HG02884 (cell line): ENCODE results near the gene FFAR1.

Source experiments
- ATAC-seq: cut with Tn5 transposase; IDR thresholded peaks from one replicate; pipeline ENCODE4 v1.9.1; 2021; ENCODE audit warnings: mild to moderate bottlenecking, moderate library complexity; ENCODE audit not compliant: unreplicated experiment

The FFAR1 gene

DNA sequence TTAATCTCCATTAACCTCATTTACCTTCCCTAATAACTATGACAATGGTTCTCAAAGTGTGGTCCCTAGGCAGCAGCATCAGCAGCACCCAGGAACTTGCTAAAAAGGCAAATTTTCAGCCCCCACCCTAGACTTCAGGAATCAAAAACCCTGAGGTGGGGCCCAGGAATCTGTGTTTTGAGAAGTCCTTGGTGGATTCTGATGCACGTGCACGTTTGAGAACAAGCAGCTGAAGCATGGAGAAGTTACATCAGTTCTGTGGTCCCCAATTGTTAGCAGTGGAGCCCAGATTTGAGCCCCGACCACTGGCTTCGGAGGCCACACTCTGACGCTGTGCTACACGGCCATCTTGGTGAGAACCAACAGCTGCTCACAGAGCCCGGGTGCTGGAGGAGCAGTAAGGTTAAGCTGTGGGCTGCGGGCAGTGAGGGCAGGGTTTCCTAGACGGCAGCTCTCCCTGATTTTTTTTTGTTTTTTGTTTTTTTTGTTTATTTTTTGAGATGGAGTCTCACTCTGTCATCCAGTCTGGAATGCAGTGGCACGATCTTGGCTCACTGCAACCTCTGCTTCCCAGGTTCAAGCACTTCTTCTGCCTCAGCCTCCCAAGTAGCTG lies 32.7 kb upstream of the FFAR1 start:
- ATAC-seq, result no peak

DNA sequence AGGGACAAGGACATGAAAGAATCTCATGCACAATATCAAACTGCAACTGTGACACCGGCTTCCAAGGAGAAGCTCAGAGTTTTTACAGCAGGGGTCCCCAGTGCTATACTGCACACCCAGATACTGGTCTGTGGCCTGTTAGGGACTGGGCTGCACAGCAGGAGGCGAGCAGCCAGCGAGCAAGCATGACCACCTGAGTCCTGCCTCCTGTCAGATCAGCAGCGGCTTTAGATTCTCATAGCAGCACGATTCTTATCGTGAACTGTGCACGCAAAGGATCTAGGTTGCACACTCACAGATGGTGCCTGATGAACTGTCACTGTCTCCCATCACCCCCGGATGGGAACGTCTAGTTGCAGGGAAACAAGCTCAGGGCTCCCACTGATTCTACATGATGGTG lies 31.8 kb upstream of the FFAR1 start:
- ATAC-seq, result no peak

DNA sequence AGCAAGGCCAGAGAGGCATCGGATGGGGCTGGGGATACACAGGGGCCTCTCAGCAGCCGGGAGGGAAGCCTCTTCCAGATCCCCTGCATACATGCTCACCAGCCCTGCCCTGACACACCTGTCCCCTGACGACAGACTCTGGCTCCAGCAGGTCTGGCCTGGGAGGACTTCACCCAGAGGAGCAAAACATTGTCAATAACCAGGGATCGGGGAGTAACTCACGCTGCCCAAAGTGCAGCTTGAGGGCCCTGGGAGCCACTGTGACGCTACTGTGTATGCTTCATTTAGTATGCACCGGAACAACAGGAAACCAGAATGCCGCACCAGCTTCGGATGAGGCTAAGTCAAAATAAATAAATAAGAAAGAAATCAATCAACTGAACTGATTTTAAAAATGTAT lies 31.1 kb upstream of the FFAR1 start:
- no peak for ATAC-seq

DNA sequence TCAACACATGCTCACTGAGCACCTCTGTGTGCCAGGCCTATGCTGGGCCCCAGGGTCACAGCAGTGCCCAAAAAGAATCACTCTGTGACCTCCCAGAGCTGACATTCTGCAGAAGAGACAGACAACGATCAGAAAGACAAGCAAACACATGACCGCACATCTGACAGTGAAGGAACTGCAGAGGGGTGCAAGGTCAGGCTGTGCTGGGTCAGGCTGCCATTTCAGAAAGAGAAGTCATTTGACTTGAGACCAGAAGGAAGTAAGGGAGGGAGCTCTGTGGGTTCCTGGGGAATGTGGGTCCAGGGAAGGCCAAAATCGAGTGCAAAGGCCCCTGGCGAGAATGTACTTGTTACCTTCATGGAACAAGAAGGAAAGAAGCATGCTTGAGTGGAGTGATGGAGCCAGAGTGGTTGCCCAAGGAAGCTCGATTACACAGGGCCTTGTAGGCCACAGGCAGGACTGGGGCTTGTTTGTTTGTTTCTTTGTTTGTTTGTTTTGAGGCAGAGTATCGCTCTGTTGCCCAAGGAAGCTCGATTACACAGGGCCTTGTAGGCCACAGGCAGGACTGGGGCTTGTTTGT lies 30.1 kb upstream of the FFAR1 start:
- no peak for ATAC-seq

DNA sequence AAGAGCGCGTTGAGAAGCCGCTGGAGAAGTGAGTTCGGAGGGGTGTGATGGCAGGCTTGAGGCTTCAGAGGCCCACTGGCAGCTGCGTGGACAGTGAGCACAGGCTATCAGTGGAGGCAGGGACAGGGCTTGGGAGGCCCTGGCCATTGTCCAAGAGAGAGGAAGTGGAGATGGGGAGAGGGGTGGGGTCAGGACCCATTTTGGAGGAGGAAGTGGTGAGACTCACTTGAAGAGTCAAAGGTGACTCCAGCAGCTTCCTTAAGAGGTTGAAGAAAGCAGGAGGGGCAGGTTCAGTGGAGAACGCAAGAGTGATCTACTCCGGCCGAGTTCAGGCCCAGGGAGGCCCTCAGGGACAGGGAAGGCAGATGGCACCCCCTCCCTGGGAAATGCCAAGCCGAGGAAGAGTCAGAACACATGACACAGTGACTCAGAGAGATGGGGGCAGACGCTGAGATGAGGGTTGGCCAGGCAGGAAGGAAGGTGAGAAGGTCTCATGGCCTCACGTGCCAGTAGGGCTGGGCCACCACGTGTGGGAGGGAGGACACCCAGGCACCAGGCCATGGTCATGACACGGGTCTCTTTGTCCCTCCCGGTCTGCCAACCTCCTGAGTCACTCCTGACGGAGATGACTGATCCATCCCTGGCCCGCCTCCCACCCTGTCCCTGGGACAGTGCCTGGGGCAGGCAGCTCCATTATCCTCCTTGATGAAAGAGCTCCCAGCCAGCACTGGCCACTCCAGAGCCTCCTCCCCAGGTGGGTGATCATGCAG lies 28.8 kb upstream of the FFAR1 start:
- ATAC-seq, result no peak

DNA sequence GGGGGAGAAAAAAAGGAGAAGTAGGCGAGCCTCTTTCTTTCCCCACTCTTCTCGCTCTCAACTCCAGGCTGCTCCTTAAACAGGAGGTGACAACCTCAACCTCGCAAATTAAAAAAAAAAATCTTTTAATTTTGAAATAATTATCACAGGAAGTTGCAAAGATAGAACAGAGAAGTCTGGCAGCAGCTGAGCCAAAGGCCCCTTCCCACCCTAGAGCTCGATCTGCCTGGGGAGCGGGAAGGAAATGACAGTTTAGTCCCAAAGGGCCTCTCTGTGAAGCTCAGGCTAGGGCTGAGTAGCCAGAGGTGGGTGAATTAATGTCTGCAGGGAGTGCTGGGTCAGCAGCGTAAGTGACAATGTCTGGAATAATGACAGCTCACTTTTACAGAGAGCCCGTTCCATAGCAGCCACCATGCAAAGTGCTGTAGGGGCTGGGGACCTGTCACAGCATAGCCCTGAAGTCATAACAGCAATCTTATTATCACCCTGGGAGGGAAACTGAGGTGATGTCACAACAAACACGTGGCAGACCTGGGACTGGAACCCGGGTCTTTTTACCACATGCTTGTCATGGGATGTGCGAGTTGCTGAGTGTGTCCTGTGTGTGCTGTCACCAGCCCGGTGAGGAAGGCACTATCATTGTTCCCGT lies 27.5 kb upstream of the FFAR1 start:
- no peak for ATAC-seq

DNA sequence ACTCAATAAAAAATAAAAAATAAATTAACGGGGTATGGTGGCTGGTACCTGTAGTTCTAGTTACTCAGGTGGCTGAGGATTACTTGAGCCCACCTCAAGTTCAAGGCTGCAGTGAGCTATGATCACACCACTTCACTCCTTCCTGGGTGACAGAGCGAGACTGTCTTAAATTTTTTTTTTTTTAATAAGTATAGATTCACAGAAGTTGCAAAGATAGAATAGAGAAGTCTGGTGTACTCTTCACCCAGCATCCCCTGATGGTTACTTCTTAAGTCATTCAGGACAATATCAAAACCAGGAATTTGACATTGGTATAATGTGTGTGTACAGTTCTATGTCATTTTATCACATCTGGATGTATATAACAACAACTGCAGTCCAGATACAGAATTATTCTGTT lies 26.4 kb upstream of the FFAR1 start:
- ATAC-seq, result no peak

DNA sequence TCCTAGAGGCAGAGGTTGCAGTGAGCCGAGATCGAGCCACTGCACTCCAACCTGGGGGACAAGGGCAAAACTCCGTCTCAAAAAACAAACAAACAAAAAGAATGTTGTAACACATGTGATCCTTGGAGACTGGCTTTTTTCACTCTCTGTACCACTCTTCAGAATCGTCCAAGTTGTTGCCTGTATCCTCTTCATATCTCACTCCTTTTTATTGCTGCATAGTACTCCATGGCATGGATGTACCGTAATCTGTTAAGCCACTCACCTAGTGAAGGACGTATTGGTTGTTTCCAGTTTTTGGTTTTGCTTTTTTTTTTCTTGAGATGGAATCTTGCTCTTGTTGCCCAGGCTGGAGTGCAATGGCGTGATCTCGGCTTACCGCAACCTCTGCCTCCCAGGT lies 25.7 kb upstream of the FFAR1 start:
- no peak for ATAC-seq

DNA sequence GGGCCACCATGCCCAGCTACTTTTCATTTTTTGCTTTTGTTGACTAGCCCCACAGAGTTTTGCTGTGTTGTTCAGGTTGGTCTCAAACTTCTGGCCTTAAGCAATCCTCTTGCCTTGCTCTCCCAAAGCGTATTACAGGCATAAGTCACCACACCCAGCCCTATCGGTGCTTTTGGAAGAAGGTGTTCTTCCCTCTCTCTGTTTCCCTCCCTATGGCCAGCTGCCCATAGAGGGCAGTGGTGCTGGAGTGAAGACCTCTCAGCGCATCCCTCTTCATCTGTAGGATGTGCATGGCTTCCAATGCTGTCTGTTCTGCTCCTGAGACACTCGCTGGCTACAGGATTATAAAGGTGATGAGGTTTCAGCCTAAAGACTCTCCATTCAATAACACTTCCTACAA lies 20.1 kb upstream of the FFAR1 start:
- ATAC-seq, result no peak

DNA sequence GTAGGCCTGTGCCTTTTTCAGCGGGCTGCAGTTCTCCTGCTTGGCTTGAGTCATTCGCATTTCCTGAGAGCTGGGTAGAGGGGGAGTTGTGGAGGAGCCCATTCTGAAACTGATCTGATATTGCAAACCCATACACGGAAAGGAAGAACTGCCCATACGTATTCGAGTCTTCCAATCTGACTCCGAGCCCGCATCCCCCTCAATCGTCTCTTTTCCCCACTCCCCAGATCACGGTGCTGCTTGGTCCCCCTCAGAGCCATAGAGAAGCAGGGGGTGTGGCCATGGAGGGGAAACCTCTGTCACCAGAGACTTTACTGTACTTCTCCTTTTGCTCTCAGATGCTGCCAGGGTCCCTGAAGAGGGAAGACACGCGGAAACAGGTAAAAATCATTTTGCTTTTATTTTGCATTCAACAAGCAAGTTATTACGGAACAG lies 18.8 kb upstream of the FFAR1 start, which contains the start of gene CD22:
Gene CD22, plus strand, starts transcription at position 337 of the 435 bp plus-strand sequence. CDS start 2,854 bp downstream, outside the sequence.
- ATAC-seq, result no peak

DNA sequence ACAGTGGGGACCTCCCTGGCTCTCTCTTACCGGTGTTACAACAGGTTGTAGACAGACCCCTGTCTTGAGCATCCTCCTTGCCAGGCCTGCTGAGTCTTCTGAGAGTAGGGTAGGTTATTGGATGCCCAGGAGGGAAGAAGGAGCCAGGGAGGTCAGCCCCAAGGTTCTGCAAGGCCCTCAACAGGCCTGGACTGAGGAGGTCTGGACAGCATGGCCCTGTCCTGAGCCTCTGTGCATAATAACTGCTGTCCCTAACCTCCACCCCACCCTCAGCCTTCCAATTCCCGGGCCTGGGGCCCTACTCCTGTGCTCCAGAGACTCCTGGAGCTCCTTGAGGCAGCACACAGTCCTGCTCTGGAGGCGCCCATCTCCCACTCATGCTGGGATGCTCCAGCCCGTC lies 18.4 kb upstream of the FFAR1 start:
- no peak for ATAC-seq

DNA sequence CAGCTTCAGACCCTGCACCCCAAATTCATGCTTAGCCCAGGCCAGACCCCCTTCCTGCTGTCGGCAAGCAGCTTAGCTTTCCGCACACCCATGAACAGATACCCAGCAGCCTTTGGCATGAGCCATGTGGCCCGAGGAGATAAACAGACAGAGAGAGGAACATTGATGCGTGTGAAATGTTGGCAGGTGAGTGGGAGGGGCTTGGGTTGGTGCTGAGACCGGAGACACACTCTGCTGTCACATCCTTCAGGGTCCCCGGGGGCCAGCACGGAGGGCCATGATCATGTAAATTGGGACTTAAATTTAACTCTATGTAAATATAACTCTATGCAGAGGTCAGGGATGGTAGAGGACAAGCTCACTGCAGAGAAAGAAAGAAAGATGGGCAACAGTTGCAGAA lies 17.2 kb upstream of the FFAR1 start:
- peak; percentile 45 for ATAC-seq

DNA sequence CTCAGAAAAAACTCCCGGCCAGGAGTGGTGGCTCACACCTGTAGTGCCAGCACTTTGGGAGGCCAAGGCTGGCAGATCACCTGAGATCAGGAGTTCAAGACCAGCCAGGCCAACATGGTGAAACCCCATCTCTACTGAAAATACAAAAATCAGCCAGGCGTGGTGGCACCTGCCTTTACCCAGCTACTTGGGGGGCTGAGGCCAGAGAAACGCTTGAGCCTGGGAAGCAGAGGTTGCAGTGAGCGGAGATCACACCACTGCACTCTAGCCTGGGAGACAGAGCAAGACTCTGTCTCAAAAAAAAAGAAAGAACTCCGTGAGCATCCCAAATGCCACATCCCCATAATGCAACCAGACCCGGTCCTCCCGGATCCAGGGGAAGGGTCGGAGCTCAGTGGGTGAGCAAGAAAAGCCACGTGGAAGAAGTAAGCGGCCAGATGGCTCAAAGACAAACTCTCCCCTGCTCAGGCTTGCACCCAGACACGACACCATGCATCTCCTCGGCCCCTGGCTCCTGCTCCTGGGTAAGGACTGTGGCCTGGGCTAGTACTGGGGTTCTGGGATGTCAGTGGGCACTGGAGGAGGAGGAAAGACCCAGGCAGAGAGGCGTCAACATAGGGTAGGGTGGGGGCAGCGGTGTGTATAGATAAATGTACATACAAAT lies 16.0 kb upstream of the FFAR1 start:
- no peak for ATAC-seq

DNA sequence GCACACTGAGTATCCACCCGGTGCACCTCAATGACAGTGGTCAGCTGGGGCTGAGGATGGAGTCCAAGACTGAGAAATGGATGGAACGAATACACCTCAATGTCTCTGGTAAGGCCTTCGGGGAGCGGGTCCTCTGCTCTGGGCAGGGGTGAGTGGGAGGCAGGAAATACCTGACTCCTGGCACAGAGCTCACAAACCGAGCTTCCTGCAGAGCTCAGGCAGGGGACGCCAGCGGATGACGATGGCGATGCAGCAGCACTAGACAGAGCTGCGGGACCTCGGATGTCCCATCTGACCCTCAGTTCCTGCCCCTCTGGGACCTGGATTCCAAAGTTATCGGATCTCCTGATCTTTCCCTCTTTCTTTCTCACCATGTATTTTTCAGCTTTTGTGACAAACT lies 14.9 kb upstream of the FFAR1 start:
- ATAC-seq, result no peak

DNA sequence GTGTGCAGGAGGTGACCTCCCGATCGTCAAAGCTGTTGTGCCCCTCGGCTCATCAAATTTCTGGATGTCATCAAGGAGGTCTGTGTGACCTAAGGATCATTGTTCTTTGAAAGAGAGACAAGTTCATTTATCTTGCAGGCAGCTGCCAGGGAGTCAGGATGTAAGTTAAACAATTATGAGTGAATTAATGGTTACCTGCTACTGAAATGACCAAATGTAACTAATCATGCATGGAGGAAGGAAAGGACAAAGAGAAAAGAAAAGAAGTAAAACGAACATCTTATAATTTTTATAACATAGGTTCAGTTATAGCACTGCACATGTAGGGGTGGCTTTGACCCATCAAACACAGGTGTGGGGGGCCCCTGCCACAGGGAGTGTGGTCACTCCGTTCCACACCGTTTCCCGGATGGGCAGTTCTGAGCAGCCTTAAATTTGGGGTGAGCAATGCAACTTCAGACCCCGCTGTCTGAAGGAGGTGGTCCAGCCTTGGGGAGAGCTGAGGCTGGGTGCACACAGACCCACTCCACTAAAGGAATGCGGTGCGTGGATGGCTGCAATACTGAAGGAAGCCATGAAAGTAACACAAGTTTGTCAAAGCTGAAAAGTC lies 13.5 kb upstream of the FFAR1 start:
- no peak for ATAC-seq

DNA sequence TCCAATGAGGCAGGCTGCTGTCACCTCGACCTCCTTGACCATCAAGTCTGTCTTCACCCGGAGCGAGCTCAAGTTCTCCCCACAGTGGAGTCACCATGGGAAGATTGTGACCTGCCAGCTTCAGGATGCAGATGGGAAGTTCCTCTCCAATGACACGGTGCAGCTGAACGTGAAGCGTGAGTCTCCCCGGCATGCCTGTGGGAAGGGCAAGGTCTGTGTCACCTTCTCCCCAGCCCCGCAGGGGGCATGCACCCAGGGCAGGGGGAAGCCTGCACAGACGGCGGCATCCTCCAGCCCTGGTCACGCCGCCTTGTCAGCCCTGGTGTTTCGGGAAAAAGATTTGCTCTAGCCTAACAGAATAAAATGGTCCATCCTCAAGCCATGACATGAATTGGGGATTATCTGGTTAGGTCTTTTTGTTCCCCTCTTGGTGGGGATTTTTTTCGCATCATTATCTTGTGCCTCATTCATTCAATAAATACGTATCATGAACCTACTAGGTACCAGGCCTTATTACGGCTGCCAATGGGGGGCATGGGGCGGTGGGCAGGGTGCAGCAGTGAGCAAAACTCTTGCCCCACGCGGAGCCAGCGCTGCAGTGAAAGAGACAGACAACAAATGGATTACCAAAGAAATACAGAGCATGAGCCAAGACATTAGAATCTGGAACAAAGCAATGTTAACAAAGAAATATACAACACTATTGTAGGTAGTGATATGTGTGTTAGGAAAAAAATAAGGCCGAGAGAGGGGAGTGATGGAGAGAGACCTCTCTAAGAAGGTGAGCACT lies 11.3 kb upstream of the FFAR1 start:
- no peak for ATAC-seq

DNA sequence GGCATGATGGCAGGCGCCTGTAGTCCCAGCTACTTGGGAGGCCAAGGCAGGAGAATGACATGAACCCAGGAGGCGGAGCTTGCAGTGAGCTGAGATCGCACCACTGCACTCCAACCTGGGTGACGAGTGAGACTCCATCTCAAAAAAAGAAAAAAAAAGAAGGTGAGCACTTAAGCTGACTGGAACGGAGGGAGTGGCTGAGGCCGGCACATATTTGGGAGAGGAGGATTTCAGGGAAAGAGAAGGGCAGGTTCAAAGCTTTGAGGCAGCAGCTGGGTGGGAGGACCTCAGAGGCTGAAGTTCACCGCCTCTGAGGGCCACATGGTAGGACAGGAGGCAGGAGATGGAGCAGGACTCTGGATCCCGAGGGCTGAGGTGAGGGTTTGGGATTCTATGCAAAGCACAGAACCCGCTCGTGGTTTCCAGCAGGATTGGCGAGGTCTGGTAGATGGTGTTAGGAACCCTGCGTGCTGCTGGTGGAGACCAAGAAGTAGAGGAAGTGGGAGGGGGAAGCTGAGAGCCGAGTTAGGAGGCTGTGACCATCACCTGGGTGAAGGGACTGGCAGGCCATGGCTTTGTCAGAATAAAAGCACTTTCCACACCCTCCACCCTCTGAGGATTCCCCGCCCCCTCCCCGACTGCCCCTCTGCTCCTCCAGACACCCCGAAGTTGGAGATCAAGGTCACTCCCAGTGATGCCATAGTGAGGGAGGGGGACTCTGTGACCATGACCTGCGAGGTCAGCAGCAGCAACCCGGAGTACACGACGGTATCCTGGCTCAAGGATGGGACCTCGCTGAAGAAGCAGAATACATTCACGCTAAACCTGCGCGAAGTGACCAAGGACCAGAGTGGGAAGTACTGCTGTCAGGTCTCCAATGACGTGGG lies 10.4 kb upstream of the FFAR1 start:
- no peak for ATAC-seq

DNA sequence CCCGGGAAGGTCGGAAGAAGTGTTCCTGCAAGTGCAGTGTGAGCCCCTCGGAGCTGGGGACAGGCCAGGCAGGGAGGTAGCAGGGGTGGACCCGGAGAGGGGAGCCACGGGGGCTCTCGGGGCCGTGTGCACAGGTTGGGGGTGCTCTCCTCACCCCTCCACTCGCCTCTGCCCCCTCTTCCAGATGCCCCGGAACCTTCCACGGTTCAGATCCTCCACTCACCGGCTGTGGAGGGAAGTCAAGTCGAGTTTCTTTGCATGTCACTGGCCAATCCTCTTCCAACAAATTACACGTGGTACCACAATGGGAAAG lies 9.8 kb upstream of the FFAR1 start:
- ATAC-seq, result no peak

DNA sequence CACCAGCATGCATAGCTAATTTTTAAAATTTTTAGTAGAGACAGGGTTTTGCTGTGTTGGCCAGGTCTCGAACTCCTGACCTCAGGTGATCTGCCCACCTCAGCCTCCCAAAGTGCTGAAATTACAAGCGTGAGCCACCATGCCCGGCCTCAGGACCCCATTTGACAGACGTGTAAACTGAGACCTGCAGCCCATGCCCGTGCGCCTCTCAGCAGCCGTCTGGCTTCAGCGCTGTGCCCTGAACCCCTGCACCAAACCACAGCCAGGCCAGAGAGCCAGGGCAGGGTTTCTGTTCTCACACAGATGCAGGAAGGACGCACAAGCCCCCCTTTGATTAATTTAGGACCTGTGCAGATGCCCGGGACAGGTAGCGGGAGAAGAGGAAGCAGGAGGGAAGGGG lies 7.3 kb upstream of the FFAR1 start:
- ATAC-seq, result no peak
